Measurements from ENCODE around the gene CD274. TPM values are rescaled to one million over a fixed set of nuclear protein-coding genes. Genes with fewer than 3 reads are reported as not detected.

The CD274 gene
- total RNA-seq (2022; extraction: Qiagen RNA extraction; ENCODE audit: low read depth): 1.2 to 2.7 TPM (median 1.8 TPM) in 5 replicates

DNA sequence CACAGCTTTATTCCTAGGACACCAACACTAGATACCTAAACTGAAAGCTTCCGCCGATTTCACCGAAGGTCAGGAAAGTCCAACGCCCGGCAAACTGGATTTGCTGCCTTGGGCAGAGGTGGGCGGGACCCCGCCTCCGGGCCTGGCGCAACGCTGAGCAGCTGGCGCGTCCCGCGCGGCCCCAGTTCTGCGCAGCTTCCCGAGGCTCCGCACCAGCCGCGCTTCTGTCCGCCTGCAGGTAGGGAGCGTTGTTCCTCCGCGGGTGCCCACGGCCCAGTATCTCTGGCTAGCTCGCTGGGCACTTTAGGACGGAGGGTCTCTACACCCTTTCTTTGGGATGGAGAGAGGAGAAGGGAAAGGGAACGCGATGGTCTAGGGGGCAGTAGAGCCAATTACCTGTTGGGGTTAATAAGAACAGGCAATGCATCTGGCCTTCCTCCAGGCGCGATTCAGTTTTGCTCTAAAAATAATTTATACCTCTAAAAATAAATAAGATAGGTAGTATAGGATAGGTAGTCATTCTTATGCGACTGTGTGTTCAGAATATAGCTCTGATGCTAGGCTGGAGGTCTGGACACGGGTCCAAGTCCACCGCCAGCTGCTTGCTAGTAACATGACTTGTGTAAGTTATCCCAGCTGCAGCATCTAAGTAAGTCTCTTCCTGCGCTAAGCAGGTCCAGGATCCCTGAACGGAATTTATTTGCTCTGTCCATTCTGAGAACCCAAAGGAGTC lies at the start of gene CD274:
TSS of gene CD274 (plus strand) at position 184 of the 733 bp plus-strand sequence. CDS start 5,572 bp downstream, outside the sequence.

DNA sequence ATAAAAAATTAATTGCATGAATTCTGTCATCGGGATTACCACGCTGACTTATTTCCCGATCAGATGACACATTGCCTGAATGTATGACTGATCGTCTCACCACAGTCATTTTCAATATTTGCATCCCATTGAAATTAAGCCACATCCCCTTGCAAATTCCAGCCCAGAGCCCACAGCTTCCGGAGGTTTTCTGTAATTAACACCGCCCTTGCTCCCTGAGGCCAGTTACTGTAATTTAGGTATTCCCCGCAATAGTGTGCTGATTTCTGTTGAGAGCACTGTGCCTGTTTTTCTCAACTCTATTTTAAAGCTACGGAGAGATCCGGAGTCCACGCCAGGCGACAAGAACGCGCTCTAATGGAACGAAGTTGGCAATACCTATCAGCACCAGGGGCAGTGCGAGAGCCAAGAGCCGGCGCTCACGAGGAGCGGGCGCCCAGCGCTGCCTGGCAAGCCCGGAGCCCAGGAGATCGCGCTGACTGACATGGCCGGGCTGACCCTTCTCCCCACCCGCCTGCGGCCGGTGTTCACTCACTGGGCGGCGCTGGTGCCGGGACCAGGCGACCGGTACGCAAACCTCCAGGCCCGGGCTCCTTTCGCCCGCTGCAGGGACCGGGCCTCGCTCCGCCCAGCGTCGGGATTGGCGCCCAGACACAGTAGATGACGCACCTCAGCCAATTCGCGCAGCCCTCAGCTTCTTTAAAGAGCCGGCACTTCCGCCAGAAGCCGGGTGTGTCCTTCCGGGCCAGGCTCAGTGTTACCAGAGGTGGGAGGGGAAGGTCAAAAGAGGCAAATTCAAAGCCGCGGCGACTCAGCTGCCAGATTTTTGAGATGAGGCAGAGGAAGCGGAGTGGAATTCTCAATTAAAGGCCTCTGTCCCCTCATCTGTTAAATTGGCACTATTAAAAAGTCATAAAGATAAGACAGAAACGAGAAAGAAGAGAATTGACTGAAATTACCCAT lies 12.8 kb upstream of the CD274 start, which contains the start of gene PLGRKT:
TSS of gene PLGRKT (minus strand) at position 672 of the 963 bp plus-strand sequence. CDS start 5,948 bp downstream, outside the sequence.

DNA sequence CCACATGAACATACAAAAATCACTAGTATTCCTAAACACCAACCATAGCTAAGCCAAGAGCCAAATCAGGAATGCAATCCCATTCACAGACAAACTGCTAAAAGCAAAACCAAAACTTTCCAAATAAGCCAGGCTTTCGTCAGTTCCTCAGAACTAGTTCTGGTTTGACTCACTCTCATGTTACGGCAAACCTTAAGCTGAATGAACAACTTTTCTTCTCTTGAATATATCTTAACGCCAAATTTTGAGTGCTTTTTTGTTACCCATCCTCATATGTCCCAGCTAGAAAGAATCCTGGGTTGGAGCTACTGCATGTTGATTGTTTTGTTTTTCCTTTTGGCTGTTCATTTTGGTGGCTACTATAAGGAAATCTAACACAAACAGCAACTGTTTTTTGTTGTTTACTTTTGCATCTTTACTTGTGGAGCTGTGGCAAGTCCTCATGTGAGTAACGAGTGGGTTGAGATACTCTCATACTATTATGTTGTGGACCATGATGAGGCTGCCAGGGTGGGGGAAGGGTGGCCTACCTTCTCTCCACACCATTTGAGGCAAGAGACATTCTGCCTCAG lies 60.1 kb downstream of the CD274 start, which contains the start of gene PDCD1LG2:
TSS of gene PDCD1LG2 (plus strand) at position 172 of the 572 bp plus-strand sequence. CDS start 12,016 bp downstream, outside the sequence.

Other genes with a start within 250 kb of the CD274 start
- gene INSL4, start 219.1 kb upstream of the CD274 start, total RNA-seq (2022; extraction: Qiagen RNA extraction; ENCODE audit: low read depth): 13.6 to 17.0 TPM (median 16.2 TPM) in 5 replicates
- gene RLN2, start 145.8 kb upstream of the CD274 start, total RNA-seq (2022; extraction: Qiagen RNA extraction; ENCODE audit: low read depth): 0.21 to 0.42 TPM (median 0.38 TPM) in 3 of 5 replicates, not detected in the others
- gene RLN1, start 110.7 kb upstream of the CD274 start, total RNA-seq (2022; extraction: Qiagen RNA extraction; ENCODE audit: low read depth): not detected in 5 replicates
- 17.6 to 35.7 TPM (median 22.0 TPM) in 5 replicates for gene PLGRKT, start 12.6 kb upstream of the CD274 start, total RNA-seq (2022; extraction: Qiagen RNA extraction; ENCODE audit: low read depth)
- gene PDCD1LG2, start 60.0 kb downstream of the CD274 start, total RNA-seq (2022; extraction: Qiagen RNA extraction; ENCODE audit: low read depth): 0.19 to 0.33 TPM (median 0.29 TPM) in 5 replicates
- gene RIC1, start 178.6 kb downstream of the CD274 start, total RNA-seq (2022; extraction: Qiagen RNA extraction; ENCODE audit: low read depth): 10.3 to 13.8 TPM (median 12.2 TPM) in 5 replicates